Fibroblast of lung (primary cell): ENCODE measurements around the gene ABLIM2.

Experiments
- CTCF ChIP-seq, 2 donors: IDR thresholded peaks in 1 of 2; conservative IDR thresholded peaks in 1 of 2; 1 replicate in 1 of 2; 2 replicates in 1 of 2; pipeline ENCODE4 v1.5.1; 2011 to 2012; ENCODE audit warnings: low read length in 2 of 2, control low read depth in 1 of 2, inconsistent platforms in 1 of 2, low read depth in 1 of 2, mild to moderate bottlenecking in 1 of 2
- EZH2 ChIP-seq: IDR thresholded peaks from 2 replicates; pipeline ENCODE4 v1.5.1; 2012; ENCODE audit warnings: low read length, control low read depth, mild to moderate bottlenecking; ENCODE audit errors: missing control alignments

GRCh38 chr4:7959078-7959477, 199.5 kb downstream of the ABLIM2 start:
- TF ChIP-seq CTCF (conservative IDR thresholded peaks at IDR 0.05 in 1 of 2, IDR thresholded peaks at IDR 0.05 in 1 of 2; ENCODE audit: low read depth in 1 of 2, low read length in 2 of 2) (no peak), EZH2 (no peak)
